Erythroblast (primary cell): ENCODE results near the gene HID1.

ENCODE experiments used
- GATA1 ChIP-seq: IDR thresholded peaks from 2 replicates; pipeline ENCODE4 v1.6.1; 2011; ENCODE audit warnings: low read depth, mild to moderate bottlenecking, control low read depth, low read length, moderate library complexity
- POLR2A ChIP-seq: IDR thresholded peaks from 2 replicates; pipeline ENCODE4 v1.6.1; 2011; ENCODE audit warnings: mild to moderate bottlenecking, low read length

DNA sequence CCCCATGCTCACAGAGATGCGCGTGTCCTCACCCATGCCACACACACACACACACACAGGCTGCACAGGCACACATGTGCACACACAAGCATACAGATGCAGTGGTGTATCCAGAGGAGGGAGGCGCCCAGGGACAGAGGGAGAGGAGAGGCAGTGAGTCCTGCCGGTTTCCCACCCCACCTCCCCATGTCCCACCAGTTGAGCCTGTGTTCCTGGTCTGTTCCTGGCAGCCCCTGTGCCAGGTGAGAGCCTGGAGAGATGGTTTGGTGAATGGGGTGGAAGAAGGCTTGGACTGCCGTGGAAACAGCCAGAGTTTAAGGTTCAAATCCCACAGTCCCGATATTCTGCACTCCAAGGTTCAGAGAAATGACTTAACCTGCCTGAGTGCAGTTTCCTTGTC, 68.9 kb downstream of the HID1 start:
- no peak for TF ChIP-seq POLR2A
- no peak for TF ChIP-seq GATA1
